Measurements from ENCODE around the gene MGRN1.

The MGRN1 gene

DNA sequence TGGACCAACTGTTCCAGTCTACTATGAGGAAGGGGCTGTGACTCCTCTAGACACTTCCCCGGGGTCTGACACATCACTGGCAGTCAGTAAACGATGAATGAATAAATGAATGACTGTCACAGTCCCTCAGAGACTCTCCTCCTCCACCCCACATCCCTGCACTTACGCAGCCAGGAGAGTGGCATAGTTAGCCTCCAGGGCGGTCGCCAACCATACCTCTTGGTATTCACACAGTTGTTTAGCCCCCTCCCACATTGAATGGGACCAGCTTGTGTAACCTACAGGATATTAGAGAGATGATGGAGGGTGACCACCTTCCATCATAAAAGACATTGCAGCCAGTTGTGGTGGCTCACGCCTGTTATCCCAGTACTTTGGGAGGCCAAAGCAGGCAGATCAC is 35.7 kb upstream of the MGRN1 start:
- no peak overlapping the region for H3K4me3 ChIP-seq
- no peaks in the 10 kb centered on the region for H3K36me3 ChIP-seq (ENCODE audit: insufficient read depth, low read length)
- no peak for DNase-seq (ENCODE audit: low read depth, low spot score)
- H3K9ac ChIP-seq (ENCODE audit: insufficient read length): no peak overlapping the region
- TF ChIP-seq POLR2AphosphoS5 (IDR thresholded peaks at IDR 0.05; ENCODE audit: borderline replicate concordance, low read depth, low read length) (no peak), EZH2 (IDR thresholded peaks at IDR 0.05) (no peak), FOXP2 (optimal IDR thresholded peaks at IDR 0.05; ENCODE audit: control extremely low read depth, extremely low read length, insufficient read depth) (no peak)
- no peak overlapping the region for H3K27ac ChIP-seq
- no peaks in the 10 kb centered on the region for H3K9me3 ChIP-seq (ENCODE audit: low read depth, low read length)

DNA sequence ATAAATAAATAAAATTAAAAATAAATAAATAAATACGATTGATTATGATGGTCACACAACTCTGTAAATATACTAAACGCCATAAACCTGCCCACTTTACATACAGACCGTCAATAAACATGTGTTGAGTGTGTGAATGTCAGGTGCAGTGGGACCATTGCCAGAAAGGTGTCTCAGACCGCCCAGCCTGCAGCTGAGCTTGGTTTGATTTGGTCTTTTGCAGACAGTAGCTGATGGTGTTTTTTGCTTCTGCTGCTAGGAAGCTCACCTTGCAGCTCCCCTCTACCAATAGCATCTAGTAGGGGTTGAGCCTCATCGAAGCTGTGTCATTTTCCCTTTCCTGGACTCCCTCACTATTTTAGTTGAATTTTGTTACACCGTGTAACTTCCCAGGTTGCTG is 33.4 kb upstream of the MGRN1 start:
- H3K9me3 ChIP-seq (ENCODE audit: low read depth, low read length): no peaks in the 10 kb centered on the region
- no peak overlapping the region for H3K4me3 ChIP-seq
- no peak for DNase-seq (ENCODE audit: low read depth, low spot score)
- H3K27ac ChIP-seq: no peak overlapping the region
- no peak for TF ChIP-seq EZH2 (IDR thresholded peaks at IDR 0.05)
- no peak for TF ChIP-seq FOXP2 (optimal IDR thresholded peaks at IDR 0.05; ENCODE audit: control extremely low read depth, extremely low read length, insufficient read depth)
- TF ChIP-seq POLR2AphosphoS5 (IDR thresholded peaks at IDR 0.05; ENCODE audit: borderline replicate concordance, low read depth, low read length): no peak
- no peak overlapping the region for H3K9ac ChIP-seq (ENCODE audit: insufficient read length)
- no peaks in the 10 kb centered on the region for H3K36me3 ChIP-seq (ENCODE audit: insufficient read depth, low read length)

DNA sequence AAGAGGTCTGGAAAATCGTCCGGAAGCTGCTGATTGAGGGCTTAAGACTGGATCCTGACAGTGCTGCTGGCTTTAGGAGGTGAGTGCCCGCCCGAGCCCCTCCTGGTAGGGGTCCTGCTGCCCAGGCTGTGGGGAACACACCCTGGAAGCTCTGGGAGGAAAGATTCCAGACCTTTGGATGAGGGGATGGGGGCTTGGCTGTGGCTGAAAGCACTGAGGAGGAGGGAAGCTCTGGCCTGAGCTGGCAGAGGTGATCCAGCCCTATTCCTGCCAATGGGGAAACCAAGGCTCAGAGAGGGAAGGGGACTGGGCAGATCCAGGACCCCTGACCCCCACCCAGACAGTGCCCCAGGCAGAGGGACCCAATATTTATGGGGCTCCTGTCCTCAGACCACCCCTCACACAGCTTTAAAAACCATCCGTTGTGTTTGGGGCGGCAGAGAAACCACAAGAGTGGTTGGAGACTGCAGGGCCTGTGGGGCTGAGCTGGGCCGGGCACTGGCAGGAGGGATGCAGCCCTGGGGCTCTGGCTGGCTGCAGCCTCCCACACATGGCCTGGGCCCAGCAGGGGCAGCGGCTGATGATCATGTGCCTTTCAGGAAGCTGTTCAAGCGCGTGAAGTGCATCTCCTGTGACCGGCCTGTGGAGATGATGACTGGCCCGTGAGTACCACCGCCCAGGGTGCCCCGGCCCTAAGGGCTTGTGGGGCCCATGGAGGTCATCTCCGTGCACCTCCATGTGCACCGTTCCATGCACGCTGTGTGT is 32.7 kb upstream of the MGRN1 start:
- no peak overlapping the region for H3K9ac ChIP-seq (ENCODE audit: insufficient read length)
- no peak for DNase-seq (ENCODE audit: low read depth, low spot score)
- H3K27ac ChIP-seq: no peak overlapping the region
- H3K4me3 ChIP-seq: no peak overlapping the region
- TF ChIP-seq EZH2 (IDR thresholded peaks at IDR 0.05) (no peak), POLR2AphosphoS5 (IDR thresholded peaks at IDR 0.05; ENCODE audit: borderline replicate concordance, low read depth, low read length) (no peak), FOXP2 (optimal IDR thresholded peaks at IDR 0.05; ENCODE audit: control extremely low read depth, extremely low read length, insufficient read depth) (no peak)
- no peaks in the 10 kb centered on the region for H3K36me3 ChIP-seq (ENCODE audit: insufficient read depth, low read length)
- no peaks in the 10 kb centered on the region for H3K9me3 ChIP-seq (ENCODE audit: low read depth, low read length)

DNA sequence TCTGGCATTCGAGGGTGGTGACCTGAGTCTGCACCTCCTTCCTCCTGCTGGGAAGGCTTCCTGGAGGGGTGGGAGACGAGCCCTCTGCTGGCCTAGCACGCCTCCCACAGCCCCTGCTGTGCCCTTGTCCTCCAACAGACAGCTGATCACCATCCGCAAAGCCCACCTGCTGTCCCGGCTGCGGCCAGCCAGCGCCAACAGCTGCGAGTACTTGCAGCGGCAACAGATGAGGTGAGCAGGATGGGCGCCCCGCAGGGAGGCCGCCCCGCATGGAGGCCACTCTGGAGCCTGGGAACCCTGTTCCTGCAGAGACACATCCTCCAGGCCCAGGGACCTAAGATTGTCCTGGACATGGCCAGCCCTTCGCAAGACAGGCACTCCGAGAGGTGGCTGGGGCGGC is 31.5 kb upstream of the MGRN1 start:
- Histone ChIP-seq H3K36me3 (ENCODE audit: insufficient read depth, low read length) (no peaks in the 10 kb centered on the region), H3K27ac (no peak overlapping the region), H3K4me3 (no peak overlapping the region), H3K9ac (ENCODE audit: insufficient read length) (no peak overlapping the region), H3K9me3 (ENCODE audit: low read depth, low read length) (no peaks in the 10 kb centered on the region)
- no peak for TF ChIP-seq POLR2AphosphoS5 (IDR thresholded peaks at IDR 0.05; ENCODE audit: borderline replicate concordance, low read depth, low read length)
- no peak for TF ChIP-seq EZH2 (IDR thresholded peaks at IDR 0.05)
- TF ChIP-seq FOXP2 (optimal IDR thresholded peaks at IDR 0.05; ENCODE audit: control extremely low read depth, extremely low read length, insufficient read depth): no peak
- no peak for DNase-seq (ENCODE audit: low read depth, low spot score)

DNA sequence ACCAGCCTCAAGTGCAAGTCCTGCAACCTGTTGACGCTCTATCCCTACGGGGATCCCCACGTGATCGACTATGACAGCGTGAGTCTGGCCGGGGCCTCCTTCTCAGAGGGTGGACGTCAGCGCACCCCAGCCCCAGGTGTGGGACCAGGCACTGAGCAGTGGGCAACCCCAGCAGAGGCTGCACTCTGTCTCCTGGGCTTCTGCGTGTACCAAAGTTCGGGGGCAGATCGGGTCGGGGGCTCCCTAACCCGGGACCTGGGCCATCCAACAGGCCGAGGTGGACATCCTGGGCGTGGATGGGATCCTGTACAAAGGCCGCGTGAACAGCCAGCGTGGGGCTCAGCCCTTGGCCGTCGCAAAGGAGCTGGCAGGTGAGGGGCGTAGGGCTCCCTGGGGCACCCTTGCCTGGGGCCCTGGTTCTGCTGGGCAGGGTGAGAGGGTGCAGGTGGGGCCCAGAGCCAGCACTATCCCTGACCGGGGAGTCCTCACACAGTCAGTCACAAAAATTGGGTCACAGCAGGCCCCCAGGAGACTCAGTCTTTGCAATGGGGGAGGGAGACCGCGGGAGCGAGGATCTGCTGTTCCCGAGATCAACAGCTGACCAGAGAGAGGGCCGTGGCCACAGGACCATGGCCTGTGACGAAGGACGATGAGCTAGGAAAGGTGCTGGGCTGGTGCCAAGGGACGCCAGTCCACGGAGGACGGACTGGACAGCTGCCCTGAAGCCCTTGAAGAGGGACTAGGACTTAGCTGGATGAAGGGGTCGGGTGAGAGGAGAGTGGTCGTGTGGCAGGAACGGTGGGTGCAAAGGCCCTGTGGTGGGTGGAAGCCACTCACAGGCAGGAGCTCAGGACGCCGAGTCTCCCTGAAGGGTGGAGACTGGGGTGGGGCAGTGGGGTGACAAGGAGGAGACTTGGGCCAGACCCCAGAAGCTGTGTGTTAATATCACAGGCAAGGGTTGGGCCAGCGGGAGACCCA is 29.9 kb upstream of the MGRN1 start:
- Histone ChIP-seq H3K9ac (ENCODE audit: insufficient read length) (no peak overlapping the region), H3K9me3 (ENCODE audit: low read depth, low read length) (no peaks in the 10 kb centered on the region), H3K36me3 (ENCODE audit: insufficient read depth, low read length) (no peaks in the 10 kb centered on the region), H3K27ac (no peak overlapping the region), H3K4me3 (no peak overlapping the region)
- no peak for DNase-seq (ENCODE audit: low read depth, low spot score)
- TF ChIP-seq FOXP2 (optimal IDR thresholded peaks at IDR 0.05; ENCODE audit: control extremely low read depth, extremely low read length, insufficient read depth) (no peak), POLR2AphosphoS5 (IDR thresholded peaks at IDR 0.05; ENCODE audit: borderline replicate concordance, low read depth, low read length) (no peak), EZH2 (IDR thresholded peaks at IDR 0.05) (no peak)

DNA sequence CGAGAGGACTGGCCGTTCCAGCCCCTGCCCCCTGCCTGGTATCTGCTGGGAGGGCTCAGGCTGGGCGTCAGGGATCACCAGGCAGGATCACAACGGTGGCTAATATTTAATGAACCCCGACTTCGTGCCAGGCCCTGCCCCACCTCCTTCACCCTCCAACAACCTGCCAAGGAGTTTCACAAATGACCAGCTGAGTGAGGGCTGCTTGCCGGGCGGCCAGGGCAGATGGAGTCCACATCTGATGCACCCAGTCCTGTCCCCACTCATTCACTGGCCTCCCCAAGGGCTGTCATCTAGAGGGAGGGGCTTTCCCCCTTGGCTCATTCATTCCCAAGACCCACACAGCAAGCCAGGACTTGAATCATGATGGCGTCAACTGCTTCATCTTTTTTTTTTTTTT is 27.5 kb upstream of the MGRN1 start:
- Histone ChIP-seq H3K36me3 (ENCODE audit: insufficient read depth, low read length) (no peaks in the 10 kb centered on the region), H3K9ac (ENCODE audit: insufficient read length) (no peak overlapping the region), H3K4me3 (no peak overlapping the region), H3K27ac (no peak overlapping the region), H3K9me3 (ENCODE audit: low read depth, low read length) (no peaks in the 10 kb centered on the region)
- TF ChIP-seq EZH2 (IDR thresholded peaks at IDR 0.05): no peak
- no peak for TF ChIP-seq FOXP2 (optimal IDR thresholded peaks at IDR 0.05; ENCODE audit: control extremely low read depth, extremely low read length, insufficient read depth)
- no peak for TF ChIP-seq POLR2AphosphoS5 (IDR thresholded peaks at IDR 0.05; ENCODE audit: borderline replicate concordance, low read depth, low read length)
- DNase-seq (ENCODE audit: low read depth, low spot score): no peak

DNA sequence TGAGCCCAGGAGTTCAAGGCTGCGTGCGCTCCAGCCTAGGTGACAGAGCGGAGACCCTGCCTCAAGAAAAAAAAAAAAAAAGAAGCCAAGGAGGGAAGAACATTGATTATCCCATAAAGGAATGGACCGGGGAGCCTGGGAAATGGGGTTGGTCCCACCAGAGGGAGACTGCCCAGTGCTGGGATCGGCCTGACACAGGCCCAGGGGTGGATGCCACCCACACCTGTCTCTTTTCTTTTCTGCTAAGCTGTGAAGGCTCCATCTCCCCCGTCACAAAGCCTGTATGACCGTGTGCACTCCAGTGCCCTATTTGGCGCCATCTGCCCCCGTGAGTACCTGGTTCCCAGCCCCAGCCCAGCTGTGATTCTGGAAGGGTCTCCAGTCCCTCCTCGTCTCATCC is 25.6 kb upstream of the MGRN1 start:
- H3K9me3 ChIP-seq (ENCODE audit: low read depth, low read length): no peaks in the 10 kb centered on the region
- TF ChIP-seq FOXP2 (optimal IDR thresholded peaks at IDR 0.05; ENCODE audit: control extremely low read depth, extremely low read length, insufficient read depth) (no peak), POLR2AphosphoS5 (IDR thresholded peaks at IDR 0.05; ENCODE audit: borderline replicate concordance, low read depth, low read length) (no peak), EZH2 (IDR thresholded peaks at IDR 0.05) (no peak)
- H3K9ac ChIP-seq (ENCODE audit: insufficient read length): no peak overlapping the region
- H3K4me3 ChIP-seq: no peak overlapping the region
- no peak for DNase-seq (ENCODE audit: low read depth, low spot score)
- H3K27ac ChIP-seq: no peak overlapping the region
- no peaks in the 10 kb centered on the region for H3K36me3 ChIP-seq (ENCODE audit: insufficient read depth, low read length)

DNA sequence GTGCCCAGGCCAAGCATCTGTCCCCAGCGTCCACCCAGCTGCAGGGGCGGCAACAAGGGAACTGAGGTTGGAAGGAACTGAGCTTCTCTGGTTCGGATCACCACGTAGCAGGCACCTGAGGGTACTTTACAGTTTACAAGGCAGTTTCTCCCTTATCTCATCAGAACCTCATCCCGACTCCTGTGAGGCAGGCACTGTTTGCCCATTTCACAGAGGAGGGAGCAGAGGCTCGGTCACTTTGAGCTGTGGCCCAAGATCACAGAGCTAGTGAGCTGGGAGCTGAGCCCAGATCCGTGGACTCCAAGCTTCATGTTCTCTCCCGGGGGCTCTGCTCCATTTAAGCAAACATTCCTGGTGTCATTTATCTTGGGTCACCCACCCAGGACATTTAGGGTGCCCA is 25.1 kb upstream of the MGRN1 start:
- Histone ChIP-seq H3K36me3 (ENCODE audit: insufficient read depth, low read length) (no peaks in the 10 kb centered on the region), H3K27ac (no peak overlapping the region), H3K4me3 (no peak overlapping the region), H3K9ac (ENCODE audit: insufficient read length) (no peak overlapping the region), H3K9me3 (ENCODE audit: low read depth, low read length) (no peaks in the 10 kb centered on the region)
- DNase-seq (ENCODE audit: low read depth, low spot score): no peak
- TF ChIP-seq FOXP2 (optimal IDR thresholded peaks at IDR 0.05; ENCODE audit: control extremely low read depth, extremely low read length, insufficient read depth): no peak
- TF ChIP-seq POLR2AphosphoS5 (IDR thresholded peaks at IDR 0.05; ENCODE audit: borderline replicate concordance, low read depth, low read length): no peak
- TF ChIP-seq EZH2 (IDR thresholded peaks at IDR 0.05): no peak
